GM12892 (cell line): ENCODE measurements around the gene APOBEC3H.

ENCODE experiments used
- POLR2AphosphoS5 ChIP-seq: IDR thresholded peaks from 2 replicates; pipeline ENCODE4 v1.6.1; 2011; ENCODE audit warnings: low read depth, low read length, control low read depth
- TAF1 ChIP-seq: IDR thresholded peaks from 2 replicates; pipeline ENCODE4 v1.6.1; 2011; ENCODE audit warnings: low read depth, mild to moderate bottlenecking, control low read depth, low read length, borderline replicate concordance

- no peak for TF ChIP-seq TAF1
- no peak for TF ChIP-seq POLR2AphosphoS5
Measured at GRCh38 chr22:39135092-39135896, 38.2 kb downstream of the APOBEC3H start.
